WTC11 (cell line): ENCODE results near the gene TPK1. TPM values are rescaled to one million over a fixed set of nuclear protein-coding genes. Genes with fewer than 3 reads are reported as not detected.

Experiments used
- ATAC-seq: fragments of 200-7000 bp; cut with Tn5 transposase; 2 replicates; pipeline ENCODE4 v1.10.0; 2021; ENCODE audit warnings: mild to moderate bottlenecking, moderate library complexity
- CTCF ChIA-PET: fragments of 300-600 bp; sonication (Branson Sonifier 250); formaldehyde crosslinking; loops from one replicate; lab custom pipeline; 2021; ENCODE audit warnings: antibody characterized with exemption; lab: Charles Lee
- POLR2A ChIA-PET: fragments of 350-600 bp; sonication (Branson Sonifier 250); formaldehyde crosslinking; loops from one replicate; lab custom pipeline; 2021; ENCODE audit warnings: antibody characterized with exemption; lab: Charles Lee
- DNase-seq: peaks from one replicate; pipeline ENCODE4 v3.0.0; 2021; ENCODE audit warnings: low spot score
- H3K27ac Mint-ChIP-seq: 2 replicates; pipeline ENCODE4 v1.8.0; 2021; ENCODE audit warnings: mixed read lengths
- H3K27me3 Mint-ChIP-seq: 2 replicates; pipeline ENCODE4 v1.8.0; 2021; ENCODE audit warnings: low read depth, mild to moderate bottlenecking, moderate library complexity, mixed read lengths
- H3K36me3 Mint-ChIP-seq: 2 replicates; pipeline ENCODE4 v1.8.0; 2021; ENCODE audit warnings: mixed read lengths
- H3K4me1 Mint-ChIP-seq: 2 replicates; pipeline ENCODE4 v1.8.0; 2022; ENCODE audit warnings: mixed read lengths
- H3K4me3 Mint-ChIP-seq: 2 replicates; pipeline ENCODE4 v1.8.0; 2021; ENCODE audit warnings: mild to moderate bottlenecking, moderate library complexity, mixed read lengths
- H3K9me3 Mint-ChIP-seq: 2 replicates; pipeline ENCODE4 v1.8.0; 2021; ENCODE audit warnings: mixed read lengths
- CREB1 ChIP-seq: sonication (generic); formaldehyde crosslinking; IDR thresholded peaks from 2 replicates; pipeline ENCODE4 v1.8.0; 2023; ENCODE audit warnings: mild to moderate bottlenecking, missing genetic modification reagents
- E2F5 ChIP-seq: sonication (generic); formaldehyde crosslinking; IDR thresholded peaks from 2 replicates; pipeline ENCODE4 v1.8.1; 2022; ENCODE audit warnings: mild to moderate bottlenecking, moderate library complexity, missing genetic modification reagents
- ESRRA ChIP-seq: sonication (generic); formaldehyde crosslinking; IDR thresholded peaks from 2 replicates; pipeline ENCODE4 v1.8.1; 2022; ENCODE audit warnings: mild to moderate bottlenecking, missing genetic modification reagents, borderline replicate concordance
- ETV6 ChIP-seq: sonication (generic); formaldehyde crosslinking; IDR thresholded peaks from 2 replicates; pipeline ENCODE4 v1.8.1; 2022; ENCODE audit warnings: mild to moderate bottlenecking, missing genetic modification reagents
- FOXK1 ChIP-seq: sonication (generic); formaldehyde crosslinking; IDR thresholded peaks from 2 replicates; pipeline ENCODE4 v1.8.0; 2022; ENCODE audit warnings: mild to moderate bottlenecking, moderate library complexity, missing genetic modification reagents
- FOXP4 ChIP-seq: sonication (generic); formaldehyde crosslinking; IDR thresholded peaks from 2 replicates; pipeline ENCODE4 v1.8.0; 2022; ENCODE audit warnings: mild to moderate bottlenecking, missing genetic modification reagents
- GABPB1 ChIP-seq: sonication (generic); formaldehyde crosslinking; IDR thresholded peaks from 2 replicates; pipeline ENCODE4 v1.8.1; 2023; ENCODE audit warnings: mild to moderate bottlenecking, missing genetic modification reagents
- JAZF1 ChIP-seq: fragments of 250-450 bp; sonication (Bioruptor Pico); IDR thresholded peaks from 2 replicates; pipeline ENCODE4 v1.9.0; 2021; ENCODE audit warnings: moderate library complexity, mild to moderate bottlenecking, inconsistent platforms
- JUN ChIP-seq: sonication (generic); formaldehyde crosslinking; IDR thresholded peaks from 2 replicates; pipeline ENCODE4 v1.8.0; 2023; ENCODE audit warnings: mild to moderate bottlenecking, missing genetic modification reagents
- KAT7 ChIP-seq: sonication (generic); formaldehyde crosslinking; IDR thresholded peaks from 2 replicates; pipeline ENCODE4 v1.8.1; 2023; ENCODE audit warnings: missing genetic modification reagents, mild to moderate bottlenecking, borderline replicate concordance
- NFATC4 ChIP-seq: fragments of 250-450 bp; sonication (Bioruptor Pico); IDR thresholded peaks from 2 replicates; pipeline ENCODE4 v1.9.0; 2021; ENCODE audit warnings: mild to moderate bottlenecking
- NR1H2 ChIP-seq: sonication (generic); formaldehyde crosslinking; IDR thresholded peaks from 2 replicates; pipeline ENCODE4 v1.9.0; 2021; ENCODE audit warnings: mild to moderate bottlenecking, moderate library complexity, missing genetic modification reagents
- RORB ChIP-seq: fragments of 250-450 bp; sonication (Bioruptor Pico); IDR thresholded peaks from 2 replicates; pipeline ENCODE4 v1.9.0; 2021; ENCODE audit warnings: mild to moderate bottlenecking
- SMAD4 ChIP-seq: sonication (generic); formaldehyde crosslinking; IDR thresholded peaks from 2 replicates; pipeline ENCODE4 v1.8.0; 2022; ENCODE audit warnings: mild to moderate bottlenecking, missing genetic modification reagents
- ZBTB21 ChIP-seq: sonication (generic); formaldehyde crosslinking; IDR thresholded peaks from 2 replicates; pipeline ENCODE4 v1.8.1; 2023; ENCODE audit warnings: mild to moderate bottlenecking, missing genetic modification reagents, borderline replicate concordance
- ZNF121 ChIP-seq: sonication (generic); formaldehyde crosslinking; IDR thresholded peaks from 2 replicates; pipeline ENCODE4 v1.8.0; 2023; ENCODE audit warnings: missing genetic modification reagents
- ZNF263 ChIP-seq: sonication (generic); formaldehyde crosslinking; IDR thresholded peaks from 2 replicates; pipeline ENCODE4 v1.8.1; 2022; ENCODE audit warnings: low read depth, mild to moderate bottlenecking, moderate library complexity, missing genetic modification reagents
- ZNF281 ChIP-seq: sonication (generic); formaldehyde crosslinking; IDR thresholded peaks from 2 replicates; pipeline ENCODE4 v1.8.0; 2023; ENCODE audit warnings: mild to moderate bottlenecking, missing genetic modification reagents
- ZNF317 ChIP-seq: sonication (generic); formaldehyde crosslinking; IDR thresholded peaks from 2 replicates; pipeline ENCODE4 v1.8.1; 2023; ENCODE audit warnings: low read depth, mild to moderate bottlenecking, moderate library complexity, missing genetic modification reagents, borderline replicate concordance
- total RNA-seq: library from RNA; stranded (reverse); gene quantifications from 3 replicates; pipeline ENCODE4 v1.2.3, GENCODE V29; 2021
- TF ChIP-seq, protein P1 (sequence below): sonication (generic); formaldehyde crosslinking; conservative IDR thresholded peaks from 2 replicates; pipeline ENCODE4 v1.8.1; 2023; ENCODE audit warnings: mild to moderate bottlenecking, low read depth, missing genetic modification reagents, moderate library complexity
- TF ChIP-seq, protein P2 (sequence below): sonication (generic); formaldehyde crosslinking; IDR thresholded peaks from 2 replicates; pipeline ENCODE4 v1.8.0; 2022; ENCODE audit warnings: mild to moderate bottlenecking, missing genetic modification reagents
- TF ChIP-seq, protein P3 (sequence below): sonication (generic); formaldehyde crosslinking; IDR thresholded peaks from 2 replicates; pipeline ENCODE4 v1.8.0; 2023; ENCODE audit warnings: missing genetic modification reagents, mild to moderate bottlenecking, borderline replicate concordance

TPK1 gene
- total RNA-seq, 1 experiment from 2014 or later = 2.7 TPM

- POLR2A ChIA-PET = no interaction called here
- Mint-ChIP-seq H3K27ac (no peak overlapping the region), H3K27me3 (no peaks in the 10 kb centered on the region), H3K36me3 (no peaks in the 10 kb centered on the region), H3K4me3 (no peak overlapping the region), H3K4me1 (peaks cover 21% of the 10 kb centered on the region), H3K9me3 (no peaks in the 10 kb centered on the region)
- TF ChIP-seq E2F5 (no peak), RORB (CRISPR knock-in tag) (no peak), JAZF1 (CRISPR knock-in tag) (no peak), CREB1 (no peak), ZNF121 (CRISPR knock-in tag) (no peak), NFATC4 (no peak)
- TF ChIP-seq, protein P1, sequence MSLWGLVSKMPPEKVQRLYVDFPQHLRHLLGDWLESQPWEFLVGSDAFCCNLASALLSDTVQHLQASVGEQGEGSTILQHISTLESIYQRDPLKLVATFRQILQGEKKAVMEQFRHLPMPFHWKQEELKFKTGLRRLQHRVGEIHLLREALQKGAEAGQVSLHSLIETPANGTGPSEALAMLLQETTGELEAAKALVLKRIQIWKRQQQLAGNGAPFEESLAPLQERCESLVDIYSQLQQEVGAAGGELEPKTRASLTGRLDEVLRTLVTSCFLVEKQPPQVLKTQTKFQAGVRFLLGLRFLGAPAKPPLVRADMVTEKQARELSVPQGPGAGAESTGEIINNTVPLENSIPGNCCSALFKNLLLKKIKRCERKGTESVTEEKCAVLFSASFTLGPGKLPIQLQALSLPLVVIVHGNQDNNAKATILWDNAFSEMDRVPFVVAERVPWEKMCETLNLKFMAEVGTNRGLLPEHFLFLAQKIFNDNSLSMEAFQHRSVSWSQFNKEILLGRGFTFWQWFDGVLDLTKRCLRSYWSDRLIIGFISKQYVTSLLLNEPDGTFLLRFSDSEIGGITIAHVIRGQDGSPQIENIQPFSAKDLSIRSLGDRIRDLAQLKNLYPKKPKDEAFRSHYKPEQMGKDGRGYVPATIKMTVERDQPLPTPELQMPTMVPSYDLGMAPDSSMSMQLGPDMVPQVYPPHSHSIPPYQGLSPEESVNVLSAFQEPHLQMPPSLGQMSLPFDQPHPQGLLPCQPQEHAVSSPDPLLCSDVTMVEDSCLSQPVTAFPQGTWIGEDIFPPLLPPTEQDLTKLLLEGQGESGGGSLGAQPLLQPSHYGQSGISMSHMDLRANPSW (CRISPR knock-in tag) = no peak
- TF ChIP-seq, protein P2, sequence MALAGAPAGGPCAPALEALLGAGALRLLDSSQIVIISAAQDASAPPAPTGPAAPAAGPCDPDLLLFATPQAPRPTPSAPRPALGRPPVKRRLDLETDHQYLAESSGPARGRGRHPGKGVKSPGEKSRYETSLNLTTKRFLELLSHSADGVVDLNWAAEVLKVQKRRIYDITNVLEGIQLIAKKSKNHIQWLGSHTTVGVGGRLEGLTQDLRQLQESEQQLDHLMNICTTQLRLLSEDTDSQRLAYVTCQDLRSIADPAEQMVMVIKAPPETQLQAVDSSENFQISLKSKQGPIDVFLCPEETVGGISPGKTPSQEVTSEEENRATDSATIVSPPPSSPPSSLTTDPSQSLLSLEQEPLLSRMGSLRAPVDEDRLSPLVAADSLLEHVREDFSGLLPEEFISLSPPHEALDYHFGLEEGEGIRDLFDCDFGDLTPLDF (CRISPR knock-in tag) = no peak
- ATAC-seq (no peak), DNase-seq (no peak)
- CTCF ChIA-PET = no interaction called here
Measured at GRCh38 chr7:144682581-144683280, 153.1 kb downstream of the TPK1 start.

DNA sequence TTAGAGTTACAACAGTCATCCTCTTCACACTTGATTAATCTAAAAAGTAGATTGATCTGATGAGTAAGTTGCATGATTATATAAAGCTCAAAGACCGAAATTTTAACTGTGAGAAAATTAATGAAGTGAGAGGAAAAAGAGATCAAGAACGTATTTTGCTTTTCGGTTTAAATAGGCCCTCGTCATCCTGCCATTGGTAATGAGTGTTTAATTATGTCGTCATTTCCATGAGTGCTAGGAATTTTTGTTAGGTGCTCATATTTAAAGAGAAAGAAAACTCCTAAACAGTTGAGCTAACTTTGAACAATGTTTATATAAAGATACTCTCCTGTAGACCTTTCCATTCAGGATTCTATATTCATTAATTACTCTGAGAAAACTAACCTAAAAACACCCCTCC is 159.4 kb downstream of the TPK1 start:
- CTCF ChIA-PET = interaction anchor here (0.7 kb wide), 1 partner anchor 558 kb away, joined by 4 read pairs; no protein-coding TSS in a partner anchor
- POLR2A ChIA-PET = no interaction called here
- H3K4me3 Mint-ChIP-seq = no peak overlapping the region
- TF ChIP-seq GABPB1 (CRISPR knock-in tag) = no peak
- no peak for TF ChIP-seq JAZF1 (CRISPR knock-in tag)
- no peak for TF ChIP-seq NR1H2
- TF ChIP-seq ZNF317 (CRISPR knock-in tag) = no peak
- no peak for TF ChIP-seq FOXP4 (CRISPR knock-in tag)
- TF ChIP-seq KAT7 (CRISPR knock-in tag) = no peak
- TF ChIP-seq ETV6 = no peak
- no peak for TF ChIP-seq ZNF281
- TF ChIP-seq ZNF263 (CRISPR knock-in tag) = no peak
- TF ChIP-seq JUN = no peak
- TF ChIP-seq SMAD4 (CRISPR knock-in tag) = no peak
- no peak for TF ChIP-seq ESRRA
- TF ChIP-seq, protein P3, sequence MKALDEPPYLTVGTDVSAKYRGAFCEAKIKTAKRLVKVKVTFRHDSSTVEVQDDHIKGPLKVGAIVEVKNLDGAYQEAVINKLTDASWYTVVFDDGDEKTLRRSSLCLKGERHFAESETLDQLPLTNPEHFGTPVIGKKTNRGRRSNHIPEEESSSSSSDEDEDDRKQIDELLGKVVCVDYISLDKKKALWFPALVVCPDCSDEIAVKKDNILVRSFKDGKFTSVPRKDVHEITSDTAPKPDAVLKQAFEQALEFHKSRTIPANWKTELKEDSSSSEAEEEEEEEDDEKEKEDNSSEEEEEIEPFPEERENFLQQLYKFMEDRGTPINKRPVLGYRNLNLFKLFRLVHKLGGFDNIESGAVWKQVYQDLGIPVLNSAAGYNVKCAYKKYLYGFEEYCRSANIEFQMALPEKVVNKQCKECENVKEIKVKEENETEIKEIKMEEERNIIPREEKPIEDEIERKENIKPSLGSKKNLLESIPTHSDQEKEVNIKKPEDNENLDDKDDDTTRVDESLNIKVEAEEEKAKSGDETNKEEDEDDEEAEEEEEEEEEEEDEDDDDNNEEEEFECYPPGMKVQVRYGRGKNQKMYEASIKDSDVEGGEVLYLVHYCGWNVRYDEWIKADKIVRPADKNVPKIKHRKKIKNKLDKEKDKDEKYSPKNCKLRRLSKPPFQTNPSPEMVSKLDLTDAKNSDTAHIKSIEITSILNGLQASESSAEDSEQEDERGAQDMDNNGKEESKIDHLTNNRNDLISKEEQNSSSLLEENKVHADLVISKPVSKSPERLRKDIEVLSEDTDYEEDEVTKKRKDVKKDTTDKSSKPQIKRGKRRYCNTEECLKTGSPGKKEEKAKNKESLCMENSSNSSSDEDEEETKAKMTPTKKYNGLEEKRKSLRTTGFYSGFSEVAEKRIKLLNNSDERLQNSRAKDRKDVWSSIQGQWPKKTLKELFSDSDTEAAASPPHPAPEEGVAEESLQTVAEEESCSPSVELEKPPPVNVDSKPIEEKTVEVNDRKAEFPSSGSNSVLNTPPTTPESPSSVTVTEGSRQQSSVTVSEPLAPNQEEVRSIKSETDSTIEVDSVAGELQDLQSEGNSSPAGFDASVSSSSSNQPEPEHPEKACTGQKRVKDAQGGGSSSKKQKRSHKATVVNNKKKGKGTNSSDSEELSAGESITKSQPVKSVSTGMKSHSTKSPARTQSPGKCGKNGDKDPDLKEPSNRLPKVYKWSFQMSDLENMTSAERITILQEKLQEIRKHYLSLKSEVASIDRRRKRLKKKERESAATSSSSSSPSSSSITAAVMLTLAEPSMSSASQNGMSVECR (CRISPR knock-in tag) = no peak
- TF ChIP-seq FOXK1 = no peak
- no peak for TF ChIP-seq ZBTB21

More for the DNA sequence above, 159.4 kb downstream of the TPK1 start:
- Mint-ChIP-seq H3K27ac (no peak overlapping the region), H3K4me1 (peaks cover 20% of the 10 kb centered on the region), H3K27me3 (no peaks in the 10 kb centered on the region), H3K9me3 (no peaks in the 10 kb centered on the region), H3K36me3 (no peaks in the 10 kb centered on the region)
- no peak for ATAC-seq
- no peak for DNase-seq
